ENCODE measurements around the gene CKAP4. TPM values are rescaled to one million over a fixed set of nuclear protein-coding genes. Genes with fewer than 3 reads are reported as not detected.

Gene CKAP4
- total RNA-seq, 2 donors from 2014 or later = 5.1 to 17.4 TPM

- Mint-ChIP-seq H3K9me3 (no peaks in the 10 kb centered on the region), H3K36me3 (no peaks in the 10 kb centered on the region), H3K27ac (no peak overlapping the region)
- no peak for ATAC-seq
- DNase-seq (ENCODE audit: low spot score in 2 of 2) = no peak
These were observed 6.9 kb upstream of the CKAP4 start for GRCh38 chr12:106254724-106255123.

- ATAC-seq (no peak), DNase-seq (ENCODE audit: low spot score in 2 of 2) (no peak)
- Mint-ChIP-seq H3K36me3 (no peaks in the 10 kb centered on the region), H3K9me3 (no peaks in the 10 kb centered on the region), H3K27ac (no peak overlapping the region)
These were observed 4.0 kb upstream of the CKAP4 start for GRCh38 chr12:106251631-106252455.

- Mint-ChIP-seq H3K9me3 (no peaks in the 10 kb centered on the region), H3K27ac (no peak overlapping the region), H3K36me3 (no peaks in the 10 kb centered on the region)
- no peak for ATAC-seq
- no peak for DNase-seq (ENCODE audit: low spot score in 2 of 2)
These were observed 1.8 kb upstream of the CKAP4 start for GRCh38 chr12:106249411-106250135.

GRCh38 chr12:106248846-106249371 is 1.1 kb upstream of the CKAP4 start:
- H3K27ac Mint-ChIP-seq = peak overlapping the region; percentile 22 to 62
- peak; percentile 23 to 52 for DNase-seq (ENCODE audit: low spot score in 2 of 2)
- no peaks in the 10 kb centered on the region for H3K9me3 Mint-ChIP-seq
- ATAC-seq = peak; percentile 54 to 60
- H3K36me3 Mint-ChIP-seq = no peaks in the 10 kb centered on the region

GRCh38 chr12:106248312-106248845 is 559 bp upstream of the CKAP4 start:
- ATAC-seq (peak; percentile 12 to 27), DNase-seq (ENCODE audit: low spot score in 2 of 2) (peak in 1 of 2 donors; percentile 26)
- H3K27ac Mint-ChIP-seq = peak overlapping the region; percentile 22 to 62
- no peaks in the 10 kb centered on the region for H3K9me3 Mint-ChIP-seq
- no peaks in the 10 kb centered on the region for H3K36me3 Mint-ChIP-seq

- peak overlapping the region in 1 of 2 donors; percentile 61 for H3K27ac Mint-ChIP-seq
- no peaks in the 10 kb centered on the region for H3K9me3 Mint-ChIP-seq
- peak; percentile 42 to 55 for ATAC-seq
These were observed 738 bp downstream of the CKAP4 start for GRCh38 chr12:106246891-106247673.

GRCh38 chr12:106245767-106246166 is 2.1 kb downstream of the CKAP4 start:
- ATAC-seq (no peak), DNase-seq (ENCODE audit: low spot score in 2 of 2) (no peak)
- Mint-ChIP-seq H3K36me3 (no peaks in the 10 kb centered on the region), H3K27ac (peak overlapping the region in 1 of 2 donors; percentile 61), H3K9me3 (no peaks in the 10 kb centered on the region)

More at GRCh38 chr12:106246891-106247673, 738 bp downstream of the CKAP4 start:
- H3K36me3 Mint-ChIP-seq = no peaks in the 10 kb centered on the region
- peak in 1 of 2 donors; percentile 52 for DNase-seq (ENCODE audit: low spot score in 2 of 2)

- H3K36me3 Mint-ChIP-seq = peaks cover 0 to 4% of the 10 kb centered on the region in 2 donors
- no peaks in the 10 kb centered on the region for H3K9me3 Mint-ChIP-seq
- DNase-seq (ENCODE audit: low spot score in 2 of 2) = no peak
- no peak overlapping the region for H3K27ac Mint-ChIP-seq
- ATAC-seq = no peak
These were observed 4.2 kb downstream of the CKAP4 start for GRCh38 chr12:106243620-106244019.

- DNase-seq (ENCODE audit: low spot score in 2 of 2) = no peak
- H3K9me3 Mint-ChIP-seq = no peaks in the 10 kb centered on the region
- no peak for ATAC-seq
These were observed 7.0 kb downstream of the CKAP4 start for GRCh38 chr12:106240821-106241220.

GRCh38 chr12:106239951-106240335 is 7.9 kb downstream of the CKAP4 start:
- no peaks in the 10 kb centered on the region for H3K9me3 Mint-ChIP-seq
- H3K27ac Mint-ChIP-seq = no peak overlapping the region
- ATAC-seq = no peak
- no peak for DNase-seq (ENCODE audit: low spot score in 2 of 2)
- peaks cover 4% of the 10 kb centered on the region in 2 donors for H3K36me3 Mint-ChIP-seq

More at GRCh38 chr12:106240821-106241220, 7.0 kb downstream of the CKAP4 start:
- H3K36me3 Mint-ChIP-seq = peaks cover 4% of the 10 kb centered on the region in 2 donors
- no peak overlapping the region for H3K27ac Mint-ChIP-seq

GRCh38 chr12:106239241-106239950 is 8.4 kb downstream of the CKAP4 start:
- Mint-ChIP-seq H3K9me3 (no peaks in the 10 kb centered on the region), H3K36me3 (peaks cover 4% of the 10 kb centered on the region in 2 donors), H3K27ac (no peak overlapping the region)
- DNase-seq (ENCODE audit: low spot score in 2 of 2) (no peak), ATAC-seq (no peak)

GRCh38 chr12:106238146-106238545 is 9.7 kb downstream of the CKAP4 start:
- DNase-seq (ENCODE audit: low spot score in 2 of 2) (no peak), ATAC-seq (no peak)
- Mint-ChIP-seq H3K36me3 (peaks cover 4% of the 10 kb centered on the region in 2 donors), H3K9me3 (no peaks in the 10 kb centered on the region), H3K27ac (no peak overlapping the region)

- Mint-ChIP-seq H3K36me3 (peaks cover 4% of the 10 kb centered on the region in 2 donors), H3K9me3 (no peaks in the 10 kb centered on the region), H3K27ac (no peak overlapping the region)
- ATAC-seq (no peak), DNase-seq (ENCODE audit: low spot score in 2 of 2) (no peak)
These were observed 12.1 kb downstream of the CKAP4 start for GRCh38 chr12:106235770-106236169.

GRCh38 chr12:106234449-106234848 is 13.4 kb downstream of the CKAP4 start:
- Mint-ChIP-seq H3K36me3 (peaks cover 0 to 4% of the 10 kb centered on the region in 2 donors), H3K9me3 (no peaks in the 10 kb centered on the region), H3K27ac (no peak overlapping the region)
- ATAC-seq = no peak
- no peak for DNase-seq (ENCODE audit: low spot score in 2 of 2)

- Mint-ChIP-seq H3K27ac (no peak overlapping the region), H3K9me3 (no peaks in the 10 kb centered on the region), H3K36me3 (peaks cover 0 to under 1% of the 10 kb centered on the region in 2 donors)
- no peak for DNase-seq (ENCODE audit: low spot score in 2 of 2)
- ATAC-seq = no peak
These were observed 14.8 kb downstream of the CKAP4 start for GRCh38 chr12:106233011-106233410.

All from activated naive CD4-positive, alpha-beta T cell treated with anti-CD3 and anti-CD28 coated beads, Interleukin-2, amount 50 U/mL, for 72 hours (primary cell).